Sigmoid colon (tissue), 4 donors: Measurements from ENCODE around the gene CYTH4.

Source experiments
- CTCF ChIP-seq, 4 experiments: fragments of 450-650 bp in 3 of 4; fragments of 200-600 bp in 1 of 4; IDR thresholded peaks; one replicate each; pipeline ENCODE4 v1.5.1; 2016 to 2019; ENCODE audit warnings: antibody characterized with exemption in 4 of 4, mild to moderate bottlenecking in 3 of 4, moderate library complexity in 2 of 4
- POLR2A ChIP-seq, 2 donors: fragments of 450-650 bp; IDR thresholded peaks; one replicate each; pipeline ENCODE4 v1.6.1; 2016; ENCODE audit warnings: antibody characterized with exemption in 2 of 2, mild to moderate bottlenecking in 2 of 2, moderate library complexity in 2 of 2
- POLR2AphosphoS5 ChIP-seq, 4 donors: sonication (generic); formaldehyde crosslinking; IDR thresholded peaks; one replicate each; pipeline ENCODE4 v1.6.1; 2017; ENCODE audit warnings: antibody characterized with exemption in 4 of 4

- TF ChIP-seq POLR2AphosphoS5 (IDR thresholded peaks at IDR 0.05), result no peak
- TF ChIP-seq POLR2A (IDR thresholded peaks at IDR 0.05), result no peak
- TF ChIP-seq CTCF (IDR thresholded peaks at IDR 0.05), result no peak
Observed at GRCh38 chr22:37304595-37305343, 22.5 kb downstream of the CYTH4 start.
